PC-3 (cell line): ENCODE data around the gene NME4. TPM values are rescaled to one million over a fixed set of nuclear protein-coding genes. Genes with fewer than 3 reads are reported as not detected.

Experiments used
- ATAC-seq: fragments of 200-7000 bp; cut with Tn5 transposase; 2 replicates; pipeline ENCODE4 v1.9.1; 2020; ENCODE audit warnings: mild to moderate bottlenecking, moderate library complexity
- BruUV-seq: library from RNA; stranded (reverse); fragments of 400-500 nt; replicated peaks from 2 replicates; lab custom pipeline; 2021; lab: Mats Ljungman, UMichigan
- CTCF ChIA-PET: fragments of 300-600 bp; sonication (Branson Sonifier 250); formaldehyde crosslinking; loops from one replicate; lab custom pipeline; 2022; ENCODE audit warnings: antibody characterized with exemption; lab: Charles Lee
- POLR2A ChIA-PET: fragments of 300-600 bp; sonication (Branson Sonifier 250); formaldehyde crosslinking; loops from one replicate; lab custom pipeline; 2022; ENCODE audit warnings: antibody characterized with exemption; ENCODE audit not compliant: unreplicated experiment; lab: Charles Lee
- DNase-seq: peaks from one replicate; pipeline ENCODE4 v3.0.0-alpha.2; 2015
- H2AFZ ChIP-seq: fragments of 300-600 bp; sonication (generic); 2 replicates; pipeline ENCODE4 v1.6.0; 2016; ENCODE audit warnings: antibody characterized with exemption, low read length
- H3F3A ChIP-seq: fragments of 300-600 bp; sonication (generic); one replicate; pipeline ENCODE4 v1.6.0; 2017; ENCODE audit warnings: antibody characterized with exemption, low read length, control low read depth, mild to moderate bottlenecking; ENCODE audit not compliant: unreplicated experiment
- H3K27ac ChIP-seq: fragments of 300-600 bp; sonication (generic); 2 replicates; pipeline ENCODE4 v1.5.1; 2016; ENCODE audit warnings: mild to moderate bottlenecking, low read length
- H3K27me3 ChIP-seq: fragments of 300-600 bp; sonication (generic); 2 replicates; pipeline ENCODE4 v1.6.1; 2016; ENCODE audit warnings: low read length, mixed read lengths
- H3K36me3 ChIP-seq: fragments of 300-600 bp; sonication (generic); 2 replicates; pipeline ENCODE4 v1.6.1; 2016; ENCODE audit warnings: low read depth, mixed run types, low read length, mixed read lengths
- H3K4me1 ChIP-seq: fragments of 300-600 bp; sonication (generic); 2 replicates; pipeline ENCODE4 v1.5.1; 2016; ENCODE audit warnings: low read length; ENCODE audit not compliant: insufficient read depth
- H3K4me2 ChIP-seq: fragments of 300-600 bp; sonication (generic); 2 replicates; pipeline ENCODE4 v1.6.0; 2016; ENCODE audit warnings: low read length
- H3K4me3 ChIP-seq: fragments of 300-600 bp; sonication (generic); 2 replicates; pipeline ENCODE4 v1.5.1; 2016; ENCODE audit warnings: mild to moderate bottlenecking, low read length, mixed read lengths
- H3K79me2 ChIP-seq: fragments of 300-600 bp; sonication (generic); 2 replicates; pipeline ENCODE4 v1.6.1; 2017; ENCODE audit warnings: low read length, mixed read lengths
- H3K9ac ChIP-seq: fragments of 300-600 bp; sonication (generic); 2 replicates; pipeline ENCODE4 v1.6.0; 2016; ENCODE audit warnings: mild to moderate bottlenecking, low read length
- H3K9me2 ChIP-seq: fragments of 300-600 bp; sonication (generic); replicated peaks from 2 replicates; pipeline ENCODE4 v1.6.1; 2016; ENCODE audit warnings: mixed run types, low read length, mixed read lengths
- H3K9me3 ChIP-seq: fragments of 300-600 bp; sonication (generic); 2 replicates; pipeline ENCODE4 v1.6.1; 2016; ENCODE audit warnings: low read length, mixed read lengths
- H4K20me1 ChIP-seq: fragments of 300-600 bp; sonication (generic); 2 replicates; pipeline ENCODE4 v1.6.1; 2016; ENCODE audit warnings: low read length, mixed read lengths
- EZH2 ChIP-seq: fragments of 300-600 bp; sonication (generic); IDR thresholded peaks from one replicate; pipeline ENCODE4 v1.6.1; 2017; ENCODE audit warnings: antibody characterized with exemption, mild to moderate bottlenecking, low read length; ENCODE audit not compliant: unreplicated experiment
- EZH2phosphoT487 ChIP-seq: fragments of 300-600 bp; sonication (generic); IDR thresholded peaks from 2 replicates; pipeline ENCODE4 v1.6.1; 2018; ENCODE audit warnings: mild to moderate bottlenecking, antibody characterized with exemption, low read length, borderline replicate concordance
- intact Hi-C: fragments of 100-400 bp; cut with micrococcal nuclease; formaldehyde crosslinking; loops from 2 replicates; pipeline ENCODE4 v1.9.0; 2023
- total RNA-seq: library from RNA; depleted of rRNA; stranded (reverse); fragments of >200 nt; gene quantifications from 2 replicates; pipeline ENCODE4 v1.2.3, GENCODE V29; 2014
- TF ChIP-seq, protein P1 (sequence below): fragments of 300-600 bp; sonication (generic); conservative IDR thresholded peaks from 2 replicates; pipeline ENCODE4 v1.5.1; 2017; ENCODE audit warnings: antibody characterized with exemption, low read depth, mild to moderate bottlenecking, low read length

NME4 gene
- total RNA-seq, 1 experiment from 2014 or later: 182 TPM

GRCh38 chr16:378821-379182, 18.2 kb upstream of the NME4 start:
- Histone ChIP-seq H3K4me2 (no peak overlapping the region), H3K27ac (no peak overlapping the region), H3K4me1 (peaks cover 11% of the 10 kb centered on the region), H3K9me2 (no peaks in the 10 kb centered on the region), H3K36me3 (no peaks in the 10 kb centered on the region), H3K27me3 (no peaks in the 10 kb centered on the region), H3K4me3 (no peak overlapping the region), H2AFZ (no peak overlapping the region), H3K9ac (no peak overlapping the region), H3K79me2 (peaks cover 22% of the 10 kb centered on the region), H4K20me1 (no peaks in the 10 kb centered on the region), H3K9me3 (no peaks in the 10 kb centered on the region), H3F3A (no peaks in the 10 kb centered on the region)
- no peak for TF ChIP-seq EZH2
- TF ChIP-seq EZH2phosphoT487: no peak
- TF ChIP-seq, protein P1, sequence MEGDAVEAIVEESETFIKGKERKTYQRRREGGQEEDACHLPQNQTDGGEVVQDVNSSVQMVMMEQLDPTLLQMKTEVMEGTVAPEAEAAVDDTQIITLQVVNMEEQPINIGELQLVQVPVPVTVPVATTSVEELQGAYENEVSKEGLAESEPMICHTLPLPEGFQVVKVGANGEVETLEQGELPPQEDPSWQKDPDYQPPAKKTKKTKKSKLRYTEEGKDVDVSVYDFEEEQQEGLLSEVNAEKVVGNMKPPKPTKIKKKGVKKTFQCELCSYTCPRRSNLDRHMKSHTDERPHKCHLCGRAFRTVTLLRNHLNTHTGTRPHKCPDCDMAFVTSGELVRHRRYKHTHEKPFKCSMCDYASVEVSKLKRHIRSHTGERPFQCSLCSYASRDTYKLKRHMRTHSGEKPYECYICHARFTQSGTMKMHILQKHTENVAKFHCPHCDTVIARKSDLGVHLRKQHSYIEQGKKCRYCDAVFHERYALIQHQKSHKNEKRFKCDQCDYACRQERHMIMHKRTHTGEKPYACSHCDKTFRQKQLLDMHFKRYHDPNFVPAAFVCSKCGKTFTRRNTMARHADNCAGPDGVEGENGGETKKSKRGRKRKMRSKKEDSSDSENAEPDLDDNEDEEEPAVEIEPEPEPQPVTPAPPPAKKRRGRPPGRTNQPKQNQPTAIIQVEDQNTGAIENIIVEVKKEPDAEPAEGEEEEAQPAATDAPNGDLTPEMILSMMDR: no peak
- intact Hi-C loops: no loop called here
- ATAC-seq (no peak), DNase-seq (no peak)
- no TSS peak for BruUV-seq
- POLR2A ChIA-PET: no interaction called here
- CTCF ChIA-PET: no interaction called here

GRCh38 chr16:379183-379960, 17.6 kb upstream of the NME4 start:
- ATAC-seq (no peak), DNase-seq (no peak)
- Histone ChIP-seq H4K20me1 (no peaks in the 10 kb centered on the region), H3K9me3 (no peaks in the 10 kb centered on the region), H3K27me3 (no peaks in the 10 kb centered on the region), H3K27ac (no peak overlapping the region), H3K9me2 (no peaks in the 10 kb centered on the region), H3K4me1 (peaks cover 14% of the 10 kb centered on the region), H3K4me2 (no peak overlapping the region), H3F3A (no peaks in the 10 kb centered on the region), H3K79me2 (peaks cover 22% of the 10 kb centered on the region), H3K36me3 (no peaks in the 10 kb centered on the region), H3K9ac (no peak overlapping the region), H3K4me3 (no peak overlapping the region), H2AFZ (no peak overlapping the region)
- TF ChIP-seq, protein P1: no peak
- no peak for TF ChIP-seq EZH2
- no peak for TF ChIP-seq EZH2phosphoT487
- CTCF ChIA-PET: no interaction called here
- POLR2A ChIA-PET: no interaction called here
- intact Hi-C loops: no loop called here
- no TSS peak for BruUV-seq
